Epidermal melanocyte (primary cell): ENCODE data around the gene CRYAA.

Experiments
- DNase-seq: peaks from one replicate; pipeline ENCODE4 v3.0.0; 2011; ENCODE audit warnings: low spot score; ENCODE audit not compliant: insufficient read length

CRYAA gene

GRCh38 chr21:43201491-43201890 is 32.7 kb downstream of the CRYAA start:
- DNase-seq, result no peak

GRCh38 chr21:43203591-43203990 is 34.8 kb downstream of the CRYAA start:
- no peak for DNase-seq

- DNase-seq, result no peak
Observed at GRCh38 chr21:43204638-43205037, 35.8 kb downstream of the CRYAA start.

- DNase-seq, result no peak
Observed at GRCh38 chr21:43206231-43207042, 37.6 kb downstream of the CRYAA start.

GRCh38 chr21:43207043-43207315 is 38.2 kb downstream of the CRYAA start:
- no peak for DNase-seq

GRCh38 chr21:43207868-43208267 is 39.1 kb downstream of the CRYAA start:
- DNase-seq, result no peak

- no peak for DNase-seq
Observed at GRCh38 chr21:43208561-43209332, 39.9 kb downstream of the CRYAA start.

GRCh38 chr21:43209575-43210453 is 41.0 kb downstream of the CRYAA start:
- DNase-seq, result no peak

GRCh38 chr21:43210454-43211071 is 41.8 kb downstream of the CRYAA start:
- no peak for DNase-seq

- no peak for DNase-seq
Observed at GRCh38 chr21:43211072-43211759, 42.4 kb downstream of the CRYAA start.

GRCh38 chr21:43211760-43212115 is 42.9 kb downstream of the CRYAA start:
- no peak for DNase-seq
